H1 (cell line): ENCODE measurements around the gene FHL5. TPM values are rescaled to one million over a fixed set of nuclear protein-coding genes. Genes with fewer than 3 reads are reported as not detected.

Source experiments
- CTCF ChIA-PET: fragments of 300-600 bp; sonication (Branson Sonifier 250); formaldehyde crosslinking; loops from one replicate; lab custom pipeline; 2021; ENCODE audit not compliant: partially characterized antibody; lab: Charles Lee
- POLR2A ChIA-PET: fragments of 300-600 bp; sonication (Branson Sonifier 250); formaldehyde crosslinking; loops from one replicate; lab custom pipeline; 2021; ENCODE audit warnings: inconsistent platforms; ENCODE audit not compliant: partially characterized antibody; lab: Charles Lee
- DNase-seq, 2 experiments: peaks; one replicate each; pipeline versions ENCODE4 v3.0.0 to v3.0.0-alpha.2; 2010 to 2022; ENCODE audit warnings: low spot score in 2 of 2, low read depth in 1 of 2, mixed read lengths in 1 of 2
- FAIRE-seq: peaks from 2 replicates; lab custom pipeline; 2011; peaks lifted over from hg19 to GRCh38; lab: Jason Lieb, UNC
- H2AFZ ChIP-seq: 2 replicates; pipeline ENCODE4 v1.8.1; 2012; ENCODE audit warnings: low read length, inconsistent platforms
- H2AK5ac ChIP-seq: 2 replicates; pipeline ENCODE4 v1.6.1; 2013; ENCODE audit warnings: low read depth, low read length
- H2BK120ac ChIP-seq: replicated peaks from 2 replicates; pipeline ENCODE3; 2013; ENCODE audit warnings: low read depth, low read length, inconsistent platforms
- H2BK12ac ChIP-seq: 2 replicates; pipeline ENCODE4 v1.6.1; 2013; ENCODE audit warnings: low read depth, low read length
- H2BK15ac ChIP-seq: 2 replicates; pipeline ENCODE4 v1.6.1; 2013; ENCODE audit warnings: low read length
- H2BK20ac ChIP-seq: 2 replicates; pipeline ENCODE4 v1.6.1; 2013; ENCODE audit warnings: low read length
- H2BK5ac ChIP-seq: 2 replicates; pipeline ENCODE4 v1.6.1; 2013; ENCODE audit warnings: low read depth, low read length
- H3K14ac ChIP-seq: 2 replicates; pipeline ENCODE4 v1.6.1; 2013; ENCODE audit warnings: inconsistent platforms; ENCODE audit not compliant: insufficient read length
- H3K18ac ChIP-seq: 2 replicates; pipeline ENCODE4 v1.6.1; 2013; ENCODE audit warnings: low read length; ENCODE audit errors: extremely low read depth
- H3K23ac ChIP-seq: 2 replicates; pipeline ENCODE4 v1.6.1; 2013; ENCODE audit warnings: inconsistent platforms; ENCODE audit not compliant: insufficient read length
- H3K23me2 ChIP-seq: 2 replicates; pipeline ENCODE4 v1.6.1; 2013; ENCODE audit warnings: low read depth, low read length
- H3K27ac ChIP-seq: 2 replicates; pipeline ENCODE4 v1.6.1; 2011; ENCODE audit warnings: low read depth, low read length, inconsistent platforms
- H3K27me3 ChIP-seq, 4 experiments: replicated peaks in 1 of 4; 1 replicate in 1 of 4; 2 replicates in 3 of 4; pipeline versions ENCODE4 v1.6.1 to v1.8.1; 2011 to 2013; ENCODE audit warnings: low read length in 3 of 4, mild to moderate bottlenecking in 3 of 4, inconsistent platforms in 2 of 4, mixed read lengths in 2 of 4, moderate library complexity in 1 of 4; ENCODE audit not compliant: control insufficient read depth in 3 of 4, insufficient read depth in 3 of 4; ENCODE audit errors: extremely low read depth in 1 of 4
- H3K36me3 ChIP-seq, 4 experiments: 2 replicates each; pipeline versions ENCODE4 v1.6.1 to v1.8.1; 2011 to 2013; ENCODE audit warnings: mild to moderate bottlenecking in 4 of 4, low read length in 3 of 4, moderate library complexity in 2 of 4, control low read depth in 1 of 4, inconsistent platforms in 1 of 4; ENCODE audit not compliant: insufficient read depth in 4 of 4, control insufficient read depth in 2 of 4
- H3K4ac ChIP-seq: replicated peaks from 2 replicates; pipeline ENCODE3; 2013; ENCODE audit warnings: low read length, low read depth, mixed read lengths, inconsistent platforms; ENCODE audit not compliant: insufficient read length
- H3K4me1 ChIP-seq, 4 experiments: replicated peaks in 1 of 4; 1 replicate in 1 of 4; 2 replicates in 3 of 4; pipeline versions ENCODE4 v1.6.1 to v1.8.1; 2011 to 2013; ENCODE audit warnings: low read length in 3 of 4, inconsistent platforms in 2 of 4, mixed read lengths in 1 of 4; ENCODE audit not compliant: insufficient read depth in 4 of 4, control insufficient read depth in 3 of 4
- H3K4me2 ChIP-seq, 2 experiments: 2 replicates each; pipeline versions ENCODE4 v1.6.1 to v1.8.1; 2011 to 2013; ENCODE audit warnings: low read depth in 2 of 2, low read length in 2 of 2, control low read depth in 1 of 2, inconsistent platforms in 1 of 2, mild to moderate bottlenecking in 1 of 2; ENCODE audit not compliant: insufficient read depth in 1 of 2
- H3K4me3 ChIP-seq, 4 experiments: fragments of 200-600, 300-600 bp in 1 of 4; sonication (generic), shearing (Covaris generic), sonication (Bioruptor Twin) in 1 of 4; 2 replicates each; pipeline versions ENCODE4 v1.5.1 to v1.8.1; 2011 to 2016; ENCODE audit warnings: low read length in 4 of 4, low read depth in 3 of 4, control low read depth in 2 of 4, inconsistent platforms in 2 of 4, mild to moderate bottlenecking in 2 of 4, mixed read lengths in 1 of 4, moderate library complexity in 1 of 4; ENCODE audit not compliant: insufficient read depth in 2 of 4; ENCODE audit errors: extremely low read depth in 1 of 4
- H3K56ac ChIP-seq: replicated peaks from 2 replicates; pipeline ENCODE3; 2013; ENCODE audit warnings: low read depth, mild to moderate bottlenecking, mixed read lengths, low read length, inconsistent platforms; ENCODE audit not compliant: insufficient read length
- H3K79me1 ChIP-seq: 2 replicates; pipeline ENCODE4 v1.6.1; 2013; ENCODE audit warnings: low read depth, low read length, control low read depth
- H3K79me2 ChIP-seq, 2 experiments: 2 replicates each; pipeline versions ENCODE4 v1.6.1 to v1.8.1; 2012 to 2013; ENCODE audit warnings: low read length in 2 of 2, mild to moderate bottlenecking in 2 of 2, inconsistent platforms in 1 of 2; ENCODE audit not compliant: insufficient read depth in 2 of 2, control insufficient read depth in 1 of 2
- H3K9ac ChIP-seq, 4 experiments: replicated peaks in 1 of 4; 1 replicate in 1 of 4; 2 replicates in 3 of 4; pipeline versions ENCODE4 v1.6.1 to v1.8.1; 2011 to 2013; ENCODE audit warnings: low read depth in 3 of 4, low read length in 3 of 4, control low read depth in 2 of 4, mild to moderate bottlenecking in 2 of 4, moderate library complexity in 2 of 4, inconsistent platforms in 1 of 4; ENCODE audit errors: extremely low read depth in 1 of 4
- H3K9me3 ChIP-seq, 2 experiments: 2 replicates each; pipeline versions ENCODE4 v1.6.1 to v1.8.1; 2012 to 2013; ENCODE audit warnings: mild to moderate bottlenecking in 2 of 2, moderate library complexity in 2 of 2, control low read depth in 1 of 2, inconsistent platforms in 1 of 2, low read depth in 1 of 2, low read length in 1 of 2, mixed read lengths in 1 of 2; ENCODE audit not compliant: insufficient read depth in 2 of 2
- H4K20me1 ChIP-seq, 2 experiments: replicated peaks in 1 of 2; 2 replicates each; pipeline versions ENCODE3 to v1.8.1; 2011 to 2013; ENCODE audit warnings: inconsistent platforms in 2 of 2, low read length in 2 of 2, mild to moderate bottlenecking in 1 of 2; ENCODE audit not compliant: insufficient read depth in 2 of 2, control insufficient read depth in 1 of 2
- H4K5ac ChIP-seq: 2 replicates; pipeline ENCODE4 v1.6.1; 2013; ENCODE audit warnings: low read length, low read depth, mixed read lengths, inconsistent platforms; ENCODE audit not compliant: insufficient read length
- H4K8ac ChIP-seq: 2 replicates; pipeline ENCODE4 v1.8.0; 2013; ENCODE audit warnings: mild to moderate bottlenecking, moderate library complexity, low read length, inconsistent platforms; ENCODE audit not compliant: insufficient read depth; ENCODE audit errors: extremely low read depth
- H4K91ac ChIP-seq: replicated peaks from 2 replicates; pipeline ENCODE3; 2013; ENCODE audit warnings: low read length, mixed read lengths, inconsistent platforms; ENCODE audit not compliant: insufficient read length
- NANOG ChIP-seq: IDR thresholded peaks from 2 replicates; pipeline ENCODE4 v1.6.1; 2011; ENCODE audit warnings: low read length, low read depth, mild to moderate bottlenecking, inconsistent platforms; ENCODE audit not compliant: insufficient read depth, poor library complexity, severe bottlenecking
- RBBP5 ChIP-seq: IDR thresholded peaks from 2 replicates; pipeline ENCODE4 v1.7.1; 2012; ENCODE audit warnings: low read depth, mild to moderate bottlenecking, inconsistent platforms, low read length, moderate library complexity, borderline replicate concordance
- RNF2 ChIP-seq: fragments of 200-900, 300-1000 bp; sonication (generic); IDR thresholded peaks from 2 replicates; pipeline ENCODE4 v1.7.1; 2016; ENCODE audit warnings: borderline replicate concordance, low read depth, mild to moderate bottlenecking, antibody characterized with exemption, low read length; ENCODE audit not compliant: poor library complexity, severe bottlenecking; ENCODE audit errors: missing control alignments
- SAP30 ChIP-seq: fragments of 300-600 bp; sonication (generic); IDR thresholded peaks from 2 replicates; pipeline ENCODE4 v1.7.1; 2012; ENCODE audit warnings: low read length, moderate library complexity, mild to moderate bottlenecking, inconsistent platforms; ENCODE audit not compliant: insufficient read depth, insufficient replicate concordance
- SP2 ChIP-seq: IDR thresholded peaks from 2 replicates; pipeline ENCODE4 v1.6.1; 2012; ENCODE audit warnings: mild to moderate bottlenecking, low read length, inconsistent platforms
- TAF7 ChIP-seq: optimal IDR thresholded peaks from 2 replicates; pipeline ENCODE3; 2011; ENCODE audit warnings: low read depth, mild to moderate bottlenecking, inconsistent platforms, low read length, moderate library complexity, borderline replicate concordance
- USF2 ChIP-seq: IDR thresholded peaks from 2 replicates; pipeline ENCODE4 v1.6.1; 2011; ENCODE audit warnings: low read length, improper control_type of control experiment
- WGBS, 2 experiments: shearing (Covaris generic) in 1 of 2; methylation state at CpG; one replicate each; pipeline versions ENCODE4 v1.1.6 to v1.1.7; 2013 to 2015; ENCODE audit warnings: low lambda C conversion rate in 2 of 2, mixed read lengths in 2 of 2, inconsistent platforms in 1 of 2, low coverage in 1 of 2, missing lambda C conversion rate in 1 of 2; ENCODE audit not compliant: insufficient replicate concordance in 2 of 2, insufficient coverage in 1 of 2, insufficient read length in 1 of 2; ENCODE audit errors: extremely low coverage in 1 of 2, missing lambda C conversion rate in 1 of 2; 5-methylcytosine and 5-hydroxymethylcytosine counted together
- polyA plus RNA-seq, 7 experiments: library from polyadenylated mRNA; depleted of rRNA in 3 of 7; stranded (reverse) in 5 of 7; unstranded in 2 of 7; fragments of >200 nt in 5 of 7; fragments of 200-250 nt in 2 of 7; gene quantifications; 1 replicate in 5 of 7; 2 replicates in 1 of 7; 4 replicates in 1 of 7; pipeline versions ENCODE4 v1.2.1 to v1.2.3, GENCODE V29; 2011 to 2013; ENCODE audit warnings: missing spikeins in 2 of 7, mixed read lengths in 2 of 7
- total RNA-seq: library from RNA; stranded (reverse); fragmentation: NEBNext Ultra II Directional; extraction: Animal tissue kit (Norgen Biotek cat#: 25700); gene quantifications from 2 replicates; pipeline ENCODE4 v1.2.1, GENCODE V29; 2021

The FHL5 gene
- total and polyA plus RNA-seq, 2 of the 8 experiments (the other 6 are each of a cell fraction or from before 2014, with no cell fraction given) = not detected

- no peak overlapping the region for H3K23ac ChIP-seq
- no peak overlapping the region for H2BK20ac ChIP-seq
- POLR2A ChIA-PET = no interaction called here
- H3K4me3 ChIP-seq = no peak overlapping the region
- H2BK120ac ChIP-seq = no peak overlapping the region
- no peak overlapping the region for H2AK5ac ChIP-seq
- 92% methylated on average over 4 of the region's 4 CpGs; no CpG with 5 or more reads in 1 of the 2 experiments for WGBS, 2 experiments
- no peak overlapping the region for H3K4me2 ChIP-seq
- TF ChIP-seq NANOG (no peak), RBBP5 (no peak), SP2 (no peak), RNF2 (no peak), SAP30 (no peak), USF2 (no peak), TAF7 (no peak)
- peaks cover 2 to 23% (median 3%) of the 10 kb centered on the region in 4 experiments; a peak in 7 of 8 replicates for H3K36me3 ChIP-seq
- no peak overlapping the region for H4K8ac ChIP-seq
- no peak overlapping the region for H3K27ac ChIP-seq
- CTCF ChIA-PET = no interaction called here
- H2BK5ac ChIP-seq = no peak overlapping the region
- no peak overlapping the region for H4K5ac ChIP-seq
- H3K18ac ChIP-seq = no peak overlapping the region
- H3K14ac ChIP-seq = no peak overlapping the region
- no peak overlapping the region for H3K4ac ChIP-seq
- no peak overlapping the region for H2AFZ ChIP-seq
- H3K56ac ChIP-seq = no peak overlapping the region
- no peaks in the 10 kb centered on the region for H3K4me1 ChIP-seq
- H3K9me3 ChIP-seq = no peaks in the 10 kb centered on the region
- no peak overlapping the region for H2BK12ac ChIP-seq
- FAIRE-seq = no peak
- H4K20me1 ChIP-seq = no peaks in the 10 kb centered on the region
- no peaks in the 10 kb centered on the region for H3K27me3 ChIP-seq
- H4K91ac ChIP-seq = no peak overlapping the region
- no peak overlapping the region for H3K9ac ChIP-seq
- no peaks in the 10 kb centered on the region for H3K79me2 ChIP-seq
- H3K23me2 ChIP-seq = no peaks in the 10 kb centered on the region
- DNase-seq = no peak
- H2BK15ac ChIP-seq = no peak overlapping the region
- H3K79me1 ChIP-seq = no peaks in the 10 kb centered on the region
These were observed 15.3 kb upstream of the FHL5 start for GRCh38 chr6:96547654-96548053.
